ENCODE measurements around the gene MTHFD2L. TPM values are rescaled to one million over a fixed set of nuclear protein-coding genes. Genes with fewer than 3 reads are reported as not detected.
A peak's percentile ranks its signal among the peaks of the same experiment; 100 is the strongest.

MTHFD2L gene
- total RNA-seq = 1 to 10 TPM; 8.2 to 8.3 TPM

DNA sequence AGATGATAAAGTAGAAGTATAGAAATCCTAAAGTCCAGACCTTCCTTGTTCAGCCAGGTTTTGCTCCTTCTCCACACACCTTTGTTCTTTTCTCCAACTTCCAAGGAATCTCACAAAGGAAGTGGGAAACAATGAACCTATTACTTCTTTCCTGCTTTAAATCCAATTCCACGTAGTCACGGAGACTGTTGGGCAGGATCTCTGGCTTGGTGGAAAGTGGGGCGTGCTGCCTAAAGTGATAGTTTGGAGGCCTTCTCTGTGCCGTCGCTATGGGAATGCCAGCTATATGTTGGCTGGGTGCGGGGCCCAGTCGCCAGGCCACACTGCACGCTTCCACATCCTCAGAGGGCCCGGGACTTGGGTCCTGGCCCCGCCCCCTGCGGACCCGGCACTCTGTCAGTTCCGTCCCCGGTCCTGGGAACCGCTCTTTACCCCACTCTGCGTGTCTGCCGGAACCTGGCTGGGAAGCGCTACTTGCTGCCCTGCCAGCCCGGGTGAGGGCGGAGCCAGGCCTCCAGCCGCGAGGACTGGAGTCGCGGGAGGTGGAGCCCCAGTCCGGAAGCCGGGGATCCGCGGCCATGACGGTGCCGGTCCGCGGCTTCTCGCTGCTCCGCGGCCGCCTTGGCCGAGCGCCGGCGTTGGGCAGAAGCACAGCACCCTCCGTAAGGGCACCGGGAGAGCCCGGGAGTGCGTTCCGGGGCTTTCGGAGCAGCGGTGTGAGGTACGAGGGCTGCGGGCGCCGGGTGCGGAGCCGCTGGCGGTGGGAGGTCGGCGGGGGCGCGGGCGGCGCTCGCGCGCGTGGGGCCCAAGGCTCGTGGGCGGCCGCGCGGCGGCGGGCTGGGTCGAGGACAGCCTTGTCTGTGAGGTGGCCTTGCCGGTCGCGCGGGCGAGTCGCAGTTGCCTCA is at the start of gene MTHFD2L:
Gene MTHFD2L (plus strand): TSS at position 558 of the 905 bp plus-strand sequence. CDS start 21 bp downstream, at position 579.
- DNase-seq = peak; percentile 88
- H3K4me1 Mint-ChIP-seq = peaks cover 23% of the 10 kb centered on the region
- H3K36me3 Mint-ChIP-seq = peaks cover 14% of the 10 kb centered on the region
- H3K27ac Mint-ChIP-seq = peak within 1 kb of the TSS; percentile 91
- peaks cover 21% of the 10 kb centered on the region for H3K27me3 Mint-ChIP-seq
- peak within 1 kb of the TSS; percentile 90 for H3K4me3 Mint-ChIP-seq
- no peaks in the 10 kb centered on the region for H3K9me3 Mint-ChIP-seq

DNA sequence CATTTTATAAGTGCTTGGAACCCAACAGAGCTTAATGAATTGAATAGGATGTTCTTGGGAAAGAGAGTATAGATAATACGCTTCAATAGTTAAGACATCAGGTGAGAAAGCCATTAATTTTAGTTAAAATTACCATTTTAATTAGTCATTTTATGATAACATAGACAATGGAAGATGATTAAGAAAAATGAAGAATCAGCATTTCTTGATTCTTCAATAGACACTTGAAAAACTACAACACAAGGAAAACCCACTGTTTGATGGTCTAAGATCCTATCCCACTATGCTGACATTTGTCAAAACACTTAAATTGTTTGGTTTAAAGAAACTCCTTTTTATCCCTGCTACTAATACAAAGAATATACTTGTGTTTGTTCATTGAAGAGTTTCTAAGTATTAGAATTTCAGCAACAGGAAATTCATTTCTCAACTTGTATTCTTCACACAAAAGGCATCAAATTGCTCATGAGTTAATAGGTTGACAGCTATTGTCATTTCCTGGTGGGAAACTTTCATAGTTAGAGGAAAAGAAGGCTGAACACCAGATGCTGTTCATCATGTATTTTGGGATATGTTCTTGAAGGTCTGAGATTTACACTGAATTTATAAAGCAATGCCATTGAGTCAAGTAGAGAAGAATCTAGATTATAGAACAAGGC is 49.3 kb upstream of the MTHFD2L start:
- H3K36me3 Mint-ChIP-seq = no peaks in the 10 kb centered on the region
- DNase-seq = no peak
- H3K9me3 Mint-ChIP-seq = no peaks in the 10 kb centered on the region

DNA sequence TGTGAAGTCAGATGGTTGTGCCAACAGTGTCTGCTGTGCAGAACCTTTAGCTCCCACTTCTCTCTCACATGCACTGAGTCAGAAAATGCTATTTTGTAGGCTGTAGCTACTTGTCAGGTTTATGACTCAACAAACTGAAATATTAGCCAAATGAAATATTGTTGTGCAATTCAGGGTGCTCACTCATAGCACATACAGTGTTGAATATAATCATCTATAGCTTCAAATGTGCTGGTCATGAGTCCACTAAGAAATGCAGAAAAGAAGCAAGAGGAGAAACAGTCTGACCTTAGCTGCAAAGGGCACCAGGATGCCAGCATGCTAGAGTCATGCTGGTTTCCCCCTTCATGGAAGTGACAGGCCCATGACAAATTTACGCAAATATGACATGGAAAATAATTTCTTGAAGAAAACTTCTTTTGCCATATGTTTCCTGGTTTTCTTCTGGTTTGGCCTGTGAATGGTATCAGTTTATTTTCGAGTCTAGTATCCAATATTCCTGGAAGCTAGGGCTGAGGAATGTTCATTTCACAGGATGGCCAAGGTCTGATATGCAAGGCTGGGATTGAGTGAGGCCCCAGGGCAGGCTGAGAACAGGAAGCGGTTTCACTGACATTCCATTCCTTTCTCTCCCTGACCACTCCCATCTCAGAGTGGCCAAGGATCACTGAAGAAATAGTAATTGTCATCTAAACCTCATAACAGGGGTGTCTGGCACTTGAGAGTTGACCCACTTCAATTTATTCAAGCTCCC is 48.6 kb upstream of the MTHFD2L start:
- Mint-ChIP-seq H3K9me3 (no peaks in the 10 kb centered on the region), H3K4me3 (no peak overlapping the region), H3K36me3 (no peaks in the 10 kb centered on the region), H3K27me3 (peaks cover 6% of the 10 kb centered on the region), H3K4me1 (no peaks in the 10 kb centered on the region), H3K27ac (no peak overlapping the region)
- DNase-seq = no peak

More for the DNA sequence above, 49.3 kb upstream of the MTHFD2L start:
- no peak overlapping the region for H3K27ac Mint-ChIP-seq
- H3K27me3 Mint-ChIP-seq = peaks cover 6% of the 10 kb centered on the region
- no peak overlapping the region for H3K4me3 Mint-ChIP-seq
- no peaks in the 10 kb centered on the region for H3K4me1 Mint-ChIP-seq

DNA sequence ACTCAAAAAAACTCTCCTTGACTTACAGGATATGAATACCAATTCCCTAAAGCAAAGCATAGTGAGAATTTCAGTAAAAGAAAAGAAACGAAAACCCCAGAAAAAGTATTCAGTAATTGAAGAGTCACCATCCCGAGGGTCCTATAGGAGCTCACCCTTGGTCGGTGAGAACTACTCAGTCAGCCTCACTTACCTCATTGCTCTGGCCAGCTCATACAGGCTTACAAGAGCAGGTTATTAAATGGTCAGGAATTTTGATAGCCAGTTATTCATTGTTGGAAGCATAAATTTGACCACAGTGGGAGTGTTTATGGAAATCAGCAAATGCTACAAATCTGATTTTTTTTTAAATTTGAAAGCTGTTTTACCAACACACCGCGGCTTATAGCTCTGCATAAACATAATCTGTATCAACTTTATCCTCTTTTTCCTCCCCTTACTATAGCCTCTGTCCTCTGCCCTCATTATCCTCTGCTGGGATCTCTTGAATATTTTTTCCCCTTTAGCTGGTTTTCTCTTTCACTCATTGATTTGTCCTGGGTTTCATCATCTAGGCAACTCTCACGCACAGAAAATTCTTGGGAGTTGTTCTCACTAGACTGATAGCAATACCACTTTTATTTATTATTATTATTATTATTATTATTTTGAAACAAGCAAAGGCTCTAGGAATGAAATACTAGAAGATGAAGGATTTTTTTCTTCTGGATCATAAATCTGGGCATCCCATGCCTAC is 47.9 kb upstream of the MTHFD2L start:
- no peak overlapping the region for H3K4me3 Mint-ChIP-seq
- no peaks in the 10 kb centered on the region for H3K36me3 Mint-ChIP-seq
- no peaks in the 10 kb centered on the region for H3K9me3 Mint-ChIP-seq
- no peaks in the 10 kb centered on the region for H3K4me1 Mint-ChIP-seq
- no peak overlapping the region for H3K27ac Mint-ChIP-seq
- no peak for DNase-seq
- H3K27me3 Mint-ChIP-seq = peaks cover 3% of the 10 kb centered on the region

DNA sequence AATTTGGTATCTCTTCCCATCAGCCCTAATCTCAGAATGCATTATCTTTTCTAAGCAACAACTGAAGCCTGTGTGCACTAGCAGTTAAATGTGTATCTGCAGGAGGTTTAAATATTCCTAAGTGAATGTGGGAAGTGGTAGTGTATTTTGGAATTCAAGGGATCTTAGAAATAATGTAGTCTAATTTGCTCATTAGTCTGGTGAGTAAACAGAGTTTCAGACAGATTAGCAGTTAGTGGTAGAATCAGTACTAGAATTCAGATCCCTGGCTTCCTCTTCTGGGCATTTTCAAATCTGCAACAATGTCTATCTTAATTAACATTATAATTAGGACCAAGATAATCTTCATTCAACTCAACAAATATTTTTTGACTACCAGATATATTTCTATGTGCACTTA is 47.2 kb upstream of the MTHFD2L start:
- Mint-ChIP-seq H3K36me3 (no peaks in the 10 kb centered on the region), H3K4me1 (no peaks in the 10 kb centered on the region), H3K9me3 (no peaks in the 10 kb centered on the region), H3K27me3 (peaks cover 3% of the 10 kb centered on the region), H3K4me3 (no peak overlapping the region), H3K27ac (no peak overlapping the region)
- DNase-seq = no peak

DNA sequence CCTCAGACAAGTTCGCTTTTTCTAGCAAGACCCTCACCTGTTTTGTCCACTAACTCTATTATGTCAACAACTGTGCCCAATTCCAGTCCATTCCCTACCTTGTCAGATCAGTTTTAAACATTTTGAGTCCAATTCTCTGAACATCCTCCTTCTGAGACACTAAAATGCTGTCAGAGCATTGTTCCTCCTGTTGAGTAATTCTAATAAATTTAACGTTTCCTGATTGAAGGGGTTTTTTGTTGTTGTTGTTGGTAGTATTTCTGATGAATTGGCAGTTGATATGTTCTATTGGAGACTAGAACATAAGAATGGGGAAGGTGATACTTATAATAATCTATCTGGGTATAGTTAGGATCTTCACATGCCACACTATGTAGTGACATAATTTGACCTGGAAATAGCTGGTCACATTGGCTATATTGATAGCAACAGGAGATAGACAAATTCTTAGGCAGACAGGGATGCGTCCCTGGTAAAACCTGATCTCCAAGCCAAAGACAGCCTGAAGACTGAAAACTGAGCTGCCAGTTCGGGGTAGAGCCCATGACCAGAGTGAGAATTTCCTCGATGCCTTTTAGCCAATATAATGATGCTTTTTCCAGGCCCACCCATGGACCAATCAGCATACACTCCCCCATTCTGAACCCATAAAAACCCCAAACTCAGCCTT is 46.5 kb upstream of the MTHFD2L start:
- DNase-seq = no peak
- Mint-ChIP-seq H3K4me1 (no peaks in the 10 kb centered on the region), H3K36me3 (no peaks in the 10 kb centered on the region), H3K4me3 (no peak overlapping the region), H3K9me3 (no peaks in the 10 kb centered on the region), H3K27ac (no peak overlapping the region), H3K27me3 (peaks cover 3% of the 10 kb centered on the region)

DNA sequence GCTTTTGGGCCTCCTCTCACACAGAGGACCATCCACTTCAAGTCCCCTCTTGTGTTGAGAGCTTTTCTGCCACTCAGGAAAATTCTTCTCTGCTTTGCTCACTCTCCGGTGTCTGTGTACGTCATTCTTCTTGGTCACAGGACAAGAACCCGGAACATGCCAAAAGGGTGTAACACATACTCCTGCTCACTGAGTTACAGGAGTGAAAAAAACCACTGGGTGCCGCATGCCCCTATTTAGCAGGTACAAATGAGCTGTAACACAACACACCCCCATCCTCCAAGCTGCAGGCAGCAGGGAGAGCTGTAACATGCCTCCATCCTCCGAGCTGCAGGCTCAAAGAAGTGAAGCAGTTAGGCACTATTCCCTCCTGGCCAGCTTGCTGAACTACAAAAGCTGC is 45.9 kb upstream of the MTHFD2L start:
- H3K36me3 Mint-ChIP-seq = no peaks in the 10 kb centered on the region
- no peak for DNase-seq
- no peaks in the 10 kb centered on the region for H3K4me1 Mint-ChIP-seq
- no peak overlapping the region for H3K4me3 Mint-ChIP-seq
- H3K9me3 Mint-ChIP-seq = no peaks in the 10 kb centered on the region
- H3K27me3 Mint-ChIP-seq = peaks cover 3% of the 10 kb centered on the region
- H3K27ac Mint-ChIP-seq = no peak overlapping the region

DNA sequence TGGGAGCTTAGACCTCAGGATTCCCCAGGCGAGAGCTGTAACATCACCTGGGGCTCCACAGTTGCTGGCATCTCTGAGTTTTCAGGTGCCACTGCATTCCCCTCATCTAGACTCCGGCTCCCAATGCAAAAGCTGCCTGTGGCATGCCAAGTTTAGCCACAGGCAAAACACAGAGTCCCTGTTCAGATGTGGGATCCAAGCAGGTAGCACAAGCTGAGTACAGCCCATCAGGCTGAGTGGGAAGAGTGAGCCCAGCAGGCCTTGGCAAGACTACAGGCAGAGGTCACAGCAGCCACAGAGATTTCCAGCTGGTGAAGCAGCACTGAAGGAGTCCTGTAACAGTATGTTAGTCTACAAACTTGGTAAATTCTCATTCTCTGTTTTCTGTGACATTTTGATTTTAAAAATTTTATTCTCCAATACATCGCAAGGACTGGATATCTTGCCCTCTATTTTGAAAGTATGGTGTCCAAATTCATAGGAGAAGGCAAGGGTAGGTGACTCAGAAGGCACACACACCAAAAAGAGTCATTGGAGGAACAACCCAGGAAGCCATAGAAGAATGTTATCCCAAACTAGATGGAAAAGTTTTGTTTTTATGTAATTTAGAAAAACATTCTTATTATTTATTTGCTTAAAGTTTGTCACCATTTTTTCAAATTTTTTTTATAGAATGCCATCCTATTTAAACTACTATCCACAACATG is 45.4 kb upstream of the MTHFD2L start:
- Mint-ChIP-seq H3K27me3 (peaks cover 3% of the 10 kb centered on the region), H3K9me3 (no peaks in the 10 kb centered on the region), H3K4me3 (no peak overlapping the region), H3K36me3 (no peaks in the 10 kb centered on the region), H3K4me1 (no peaks in the 10 kb centered on the region), H3K27ac (no peak overlapping the region)
- DNase-seq = no peak

DNA sequence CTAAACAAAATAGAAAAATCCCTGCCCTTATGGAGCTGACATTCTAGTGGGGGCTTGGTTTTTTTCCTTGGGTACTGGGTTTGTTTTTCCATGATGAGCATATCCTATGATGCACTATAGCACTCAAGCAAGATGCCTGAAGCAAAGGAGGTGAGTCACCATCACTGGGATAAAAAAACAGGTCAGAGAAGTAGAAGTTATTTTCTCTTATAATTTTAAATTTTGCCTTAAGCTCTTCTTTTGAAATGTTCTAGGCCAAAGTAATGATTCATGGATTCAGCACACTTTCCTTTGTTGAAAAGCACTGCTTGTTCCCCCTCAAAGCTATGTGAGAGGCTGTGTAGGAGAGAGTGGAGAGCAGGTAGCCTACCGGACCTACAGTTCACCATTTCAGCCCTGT is 43.7 kb upstream of the MTHFD2L start:
- Mint-ChIP-seq H3K9me3 (no peaks in the 10 kb centered on the region), H3K4me3 (no peak overlapping the region), H3K27ac (no peak overlapping the region), H3K4me1 (no peaks in the 10 kb centered on the region), H3K36me3 (no peaks in the 10 kb centered on the region), H3K27me3 (peaks cover 3% of the 10 kb centered on the region)
- DNase-seq = no peak

DNA sequence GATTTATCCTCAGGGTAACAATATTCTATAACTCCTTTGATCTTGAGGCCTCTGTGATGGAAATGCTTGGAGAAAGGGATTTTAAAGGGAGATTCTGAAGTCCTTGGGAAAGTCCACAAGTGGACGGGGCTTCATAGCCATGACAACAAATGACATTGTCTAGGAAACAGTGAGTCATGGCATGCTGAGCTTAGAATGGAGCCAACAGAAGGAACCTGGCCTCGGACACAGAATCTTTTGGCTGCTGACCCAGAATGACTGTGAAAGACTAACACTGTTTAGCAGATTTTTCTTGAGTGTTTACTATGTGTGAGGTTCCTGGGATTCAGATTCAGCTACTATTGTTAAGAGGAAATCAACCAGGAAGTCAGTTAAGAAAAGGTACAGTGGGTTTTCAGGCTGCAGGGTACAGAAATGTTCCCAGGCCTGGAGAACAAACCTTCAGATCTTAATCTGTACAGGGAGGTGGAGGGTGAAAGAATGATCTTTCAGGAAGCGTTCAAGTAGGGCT is 40.8 kb upstream of the MTHFD2L start:
- no peaks in the 10 kb centered on the region for H3K36me3 Mint-ChIP-seq
- H3K4me3 Mint-ChIP-seq = no peak overlapping the region
- no peaks in the 10 kb centered on the region for H3K4me1 Mint-ChIP-seq
- DNase-seq = no peak
- H3K27ac Mint-ChIP-seq = no peak overlapping the region
- peaks cover 11% of the 10 kb centered on the region for H3K27me3 Mint-ChIP-seq
- peaks cover under 1% of the 10 kb centered on the region for H3K9me3 Mint-ChIP-seq

DNA sequence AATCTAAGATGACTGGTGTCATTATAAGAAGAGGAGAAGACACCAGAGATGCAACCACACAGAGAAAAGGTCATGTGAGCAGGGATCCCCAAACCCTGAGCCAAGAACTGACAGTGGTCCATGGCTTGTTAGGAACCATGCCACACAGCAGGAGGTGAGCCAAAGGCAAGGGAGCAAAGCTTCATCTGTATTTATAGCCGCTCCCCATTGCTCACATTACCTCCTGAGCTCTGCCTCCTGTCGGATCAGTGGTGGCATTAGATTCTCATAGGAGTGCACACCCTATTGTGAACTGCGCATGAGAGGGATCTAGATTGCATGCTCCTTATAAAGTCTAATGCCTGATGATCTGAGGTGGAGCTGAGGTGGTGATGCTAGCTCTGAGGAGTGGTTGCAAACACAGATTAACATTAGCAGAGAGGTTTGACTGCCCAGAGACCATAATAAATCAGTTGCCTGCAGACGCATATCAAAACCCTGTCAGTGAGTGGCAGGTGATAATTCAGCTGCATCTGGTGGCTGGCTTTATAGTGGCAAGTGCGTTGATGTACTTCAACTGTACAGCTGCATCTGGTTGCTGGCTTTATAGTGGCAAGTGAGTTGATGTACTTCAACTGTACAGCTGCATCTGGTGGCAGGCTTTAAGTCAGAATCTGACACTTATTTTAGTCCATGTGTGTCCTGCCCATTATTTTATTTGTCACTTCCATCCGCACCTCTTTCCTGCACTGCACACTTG is 39.1 kb upstream of the MTHFD2L start:
- H3K9me3 Mint-ChIP-seq = peaks cover 3% of the 10 kb centered on the region
- no peaks in the 10 kb centered on the region for H3K36me3 Mint-ChIP-seq
- H3K4me1 Mint-ChIP-seq = no peaks in the 10 kb centered on the region
- peaks cover 11% of the 10 kb centered on the region for H3K27me3 Mint-ChIP-seq
- H3K27ac Mint-ChIP-seq = no peak overlapping the region
- H3K4me3 Mint-ChIP-seq = no peak overlapping the region
- no peak for DNase-seq

DNA sequence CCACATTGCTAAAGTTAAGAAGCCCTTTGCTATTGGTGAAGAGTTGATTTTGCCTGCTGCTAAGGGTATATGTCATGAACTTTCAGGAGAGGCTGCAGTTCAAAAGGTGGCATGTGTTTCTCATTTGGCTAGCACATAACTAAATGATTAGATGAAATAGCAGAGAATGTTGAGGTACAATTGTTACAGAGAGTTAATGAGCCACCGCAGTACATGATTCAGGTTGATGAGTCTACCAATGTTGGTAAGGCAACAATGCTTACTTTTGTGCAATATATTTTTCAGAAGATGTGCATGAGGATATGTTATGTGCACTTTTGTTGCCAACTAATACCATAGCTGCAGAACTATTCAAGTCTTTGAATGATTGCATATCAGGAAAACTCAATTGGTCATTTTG is 37.8 kb upstream of the MTHFD2L start:
- H3K27me3 Mint-ChIP-seq = peaks cover 11% of the 10 kb centered on the region
- no peak overlapping the region for H3K27ac Mint-ChIP-seq
- H3K36me3 Mint-ChIP-seq = no peaks in the 10 kb centered on the region
- H3K9me3 Mint-ChIP-seq = peaks cover 3% of the 10 kb centered on the region
- H3K4me1 Mint-ChIP-seq = no peaks in the 10 kb centered on the region
- H3K4me3 Mint-ChIP-seq = no peak overlapping the region
- DNase-seq = no peak

Measured in activated naive CD8-positive, alpha-beta T cell treated with anti-CD3 and anti-CD28 coated beads for 36 hours (primary cell).